Measurements from ENCODE around the gene HYI. TPM values are rescaled to one million over a fixed set of nuclear protein-coding genes. Genes with fewer than 3 reads are reported as not detected.
A peak's percentile ranks its signal among the peaks of the same experiment; 100 is the strongest.

HYI gene
- total and polyA plus RNA-seq, 4 donors = 26.9 to 34.9 (median 29.8) TPM

DNA sequence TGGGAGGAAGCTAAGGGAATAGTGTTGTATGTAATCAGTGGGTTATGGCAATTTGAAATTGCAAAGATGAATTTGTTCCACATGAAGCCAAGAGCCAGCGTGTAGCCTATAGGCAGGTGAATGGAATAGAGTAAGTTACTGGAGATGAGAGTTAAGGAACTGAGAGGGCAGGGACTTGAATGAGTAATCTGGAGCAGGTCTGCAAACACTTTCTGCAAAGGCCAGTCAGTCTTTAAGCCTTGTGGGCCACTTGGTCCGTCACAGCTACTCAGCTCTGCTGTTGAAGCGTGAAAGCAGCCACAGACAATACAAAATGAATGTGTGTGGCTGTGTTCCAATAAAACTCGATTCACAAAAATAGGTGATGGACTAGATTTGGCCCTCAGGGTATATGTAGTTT lies 34.9 kb downstream of the HYI start:
- H3K9me3 ChIP-seq (ENCODE audit: control insufficient read depth in 4 of 4, low read length in 3 of 4) = no peaks in the 10 kb centered on the region
- H3K9ac ChIP-seq (ENCODE audit: low read depth in 1 of 2, low read length in 2 of 2) = no peak overlapping the region
- H3K27ac ChIP-seq (ENCODE audit: low read depth in 1 of 2, low read length in 2 of 2) = no peak overlapping the region
- no peak overlapping the region for H3K4me3 ChIP-seq (ENCODE audit: low read depth in 1 of 3, low read length in 3 of 3)
- no peaks in the 10 kb centered on the region for H3K27me3 ChIP-seq (ENCODE audit: control insufficient read depth in 4 of 4, insufficient read depth in 4 of 4, low read length in 3 of 4)
- TF ChIP-seq FOXA1 (IDR thresholded peaks at IDR 0.05) (no peak), HNF4G (IDR thresholded peaks at IDR 0.05) (no peak), NR2F2 (IDR thresholded peaks at IDR 0.05) (no peak), TAF1 (conservative IDR thresholded peaks at IDR 0.05) (no peak)
- TF ChIP-seq, protein P1, sequence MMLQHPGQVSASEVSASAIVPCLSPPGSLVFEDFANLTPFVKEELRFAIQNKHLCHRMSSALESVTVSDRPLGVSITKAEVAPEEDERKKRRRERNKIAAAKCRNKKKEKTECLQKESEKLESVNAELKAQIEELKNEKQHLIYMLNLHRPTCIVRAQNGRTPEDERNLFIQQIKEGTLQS (IDR thresholded peaks at IDR 0.05) = no peak
- TF ChIP-seq, protein P2, sequence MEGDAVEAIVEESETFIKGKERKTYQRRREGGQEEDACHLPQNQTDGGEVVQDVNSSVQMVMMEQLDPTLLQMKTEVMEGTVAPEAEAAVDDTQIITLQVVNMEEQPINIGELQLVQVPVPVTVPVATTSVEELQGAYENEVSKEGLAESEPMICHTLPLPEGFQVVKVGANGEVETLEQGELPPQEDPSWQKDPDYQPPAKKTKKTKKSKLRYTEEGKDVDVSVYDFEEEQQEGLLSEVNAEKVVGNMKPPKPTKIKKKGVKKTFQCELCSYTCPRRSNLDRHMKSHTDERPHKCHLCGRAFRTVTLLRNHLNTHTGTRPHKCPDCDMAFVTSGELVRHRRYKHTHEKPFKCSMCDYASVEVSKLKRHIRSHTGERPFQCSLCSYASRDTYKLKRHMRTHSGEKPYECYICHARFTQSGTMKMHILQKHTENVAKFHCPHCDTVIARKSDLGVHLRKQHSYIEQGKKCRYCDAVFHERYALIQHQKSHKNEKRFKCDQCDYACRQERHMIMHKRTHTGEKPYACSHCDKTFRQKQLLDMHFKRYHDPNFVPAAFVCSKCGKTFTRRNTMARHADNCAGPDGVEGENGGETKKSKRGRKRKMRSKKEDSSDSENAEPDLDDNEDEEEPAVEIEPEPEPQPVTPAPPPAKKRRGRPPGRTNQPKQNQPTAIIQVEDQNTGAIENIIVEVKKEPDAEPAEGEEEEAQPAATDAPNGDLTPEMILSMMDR (IDR thresholded peaks at IDR 0.05; ENCODE audit: low read depth, low read length, missing input control) = no peak
- TF ChIP-seq, protein P3, sequence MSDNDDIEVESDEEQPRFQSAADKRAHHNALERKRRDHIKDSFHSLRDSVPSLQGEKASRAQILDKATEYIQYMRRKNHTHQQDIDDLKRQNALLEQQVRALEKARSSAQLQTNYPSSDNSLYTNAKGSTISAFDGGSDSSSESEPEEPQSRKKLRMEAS (IDR thresholded peaks at IDR 0.05) = no peak
- no peak for DNase-seq (ENCODE audit: low spot score)
- H3K36me3 ChIP-seq (ENCODE audit: control insufficient read depth in 4 of 4, insufficient read depth in 3 of 4, low read depth in 1 of 4, low read length in 3 of 4) = peaks cover 14 to 66% (median 53%) of the 10 kb centered on the region in 4 donors
- H3K4me1 ChIP-seq (ENCODE audit: control insufficient read depth in 4 of 4, insufficient read depth in 4 of 4, low read length in 3 of 4) = no peaks in the 10 kb centered on the region
- 95% methylated on average over 4 of the region's 4 CpGs for WGBS

DNA sequence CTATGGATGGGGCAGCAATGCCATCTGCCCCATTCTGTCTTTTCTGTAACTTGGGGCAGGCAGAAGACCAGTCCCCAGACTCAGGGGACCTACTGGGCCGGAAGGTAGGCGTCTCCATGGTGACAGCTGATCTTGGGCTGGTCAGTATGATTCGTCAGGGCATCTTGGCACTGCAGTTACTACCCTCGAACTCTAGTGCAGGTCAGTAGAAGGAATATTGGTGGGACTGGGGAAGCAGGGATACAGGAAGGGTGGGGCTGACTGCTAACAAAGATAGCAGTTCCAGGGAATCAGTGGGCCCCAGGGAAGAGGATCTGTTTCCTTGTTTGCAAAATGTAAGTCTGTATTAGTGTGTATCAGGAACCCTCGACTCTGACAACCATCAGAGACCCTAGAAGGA lies 37.8 kb downstream of the HYI start:
- no peak overlapping the region for H3K27ac ChIP-seq (ENCODE audit: low read depth in 1 of 2, low read length in 2 of 2)

DNA sequence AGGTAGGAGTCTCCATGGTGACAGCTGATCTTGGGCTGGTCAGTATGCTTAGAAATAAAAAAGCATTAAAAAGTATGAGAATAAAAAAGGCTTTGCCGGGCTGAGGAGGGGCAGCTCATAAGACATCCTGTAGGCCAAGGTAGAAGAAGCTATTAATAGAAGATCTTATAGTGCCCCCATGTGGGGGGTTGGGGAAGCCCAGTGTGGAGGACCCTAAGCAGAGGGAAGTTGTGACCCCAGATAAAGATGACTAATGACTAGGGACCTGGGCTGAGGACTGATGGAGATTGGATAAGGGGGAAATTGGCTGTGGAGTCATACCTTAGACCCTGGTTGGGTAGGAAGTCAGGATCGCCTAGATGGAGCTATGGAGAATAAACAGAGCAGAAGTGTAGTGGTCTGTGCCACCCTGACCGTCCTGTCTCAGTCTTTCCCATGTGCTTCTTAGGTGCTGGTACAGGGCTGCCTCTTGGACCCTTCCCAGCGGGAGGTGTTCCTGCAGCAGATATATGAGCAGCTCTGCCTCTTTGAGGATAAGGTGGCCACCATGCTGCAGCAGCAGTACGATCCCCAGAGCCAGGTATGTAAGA lies 39.0 kb downstream of the HYI start:
- 78% methylated on average over 5 of the region's 5 CpGs for WGBS
- no peak overlapping the region for H3K27ac ChIP-seq (ENCODE audit: low read depth in 1 of 2, low read length in 2 of 2)
- TF ChIP-seq, protein P4, sequence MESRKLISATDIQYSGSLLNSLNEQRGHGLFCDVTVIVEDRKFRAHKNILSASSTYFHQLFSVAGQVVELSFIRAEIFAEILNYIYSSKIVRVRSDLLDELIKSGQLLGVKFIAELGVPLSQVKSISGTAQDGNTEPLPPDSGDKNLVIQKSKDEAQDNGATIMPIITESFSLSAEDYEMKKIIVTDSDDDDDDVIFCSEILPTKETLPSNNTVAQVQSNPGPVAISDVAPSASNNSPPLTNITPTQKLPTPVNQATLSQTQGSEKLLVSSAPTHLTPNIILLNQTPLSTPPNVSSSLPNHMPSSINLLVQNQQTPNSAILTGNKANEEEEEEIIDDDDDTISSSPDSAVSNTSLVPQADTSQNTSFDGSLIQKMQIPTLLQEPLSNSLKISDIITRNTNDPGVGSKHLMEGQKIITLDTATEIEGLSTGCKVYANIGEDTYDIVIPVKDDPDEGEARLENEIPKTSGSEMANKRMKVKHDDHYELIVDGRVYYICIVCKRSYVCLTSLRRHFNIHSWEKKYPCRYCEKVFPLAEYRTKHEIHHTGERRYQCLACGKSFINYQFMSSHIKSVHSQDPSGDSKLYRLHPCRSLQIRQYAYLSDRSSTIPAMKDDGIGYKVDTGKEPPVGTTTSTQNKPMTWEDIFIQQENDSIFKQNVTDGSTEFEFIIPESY (IDR thresholded peaks at IDR 0.05) = no peak
- TF ChIP-seq, protein P5, sequence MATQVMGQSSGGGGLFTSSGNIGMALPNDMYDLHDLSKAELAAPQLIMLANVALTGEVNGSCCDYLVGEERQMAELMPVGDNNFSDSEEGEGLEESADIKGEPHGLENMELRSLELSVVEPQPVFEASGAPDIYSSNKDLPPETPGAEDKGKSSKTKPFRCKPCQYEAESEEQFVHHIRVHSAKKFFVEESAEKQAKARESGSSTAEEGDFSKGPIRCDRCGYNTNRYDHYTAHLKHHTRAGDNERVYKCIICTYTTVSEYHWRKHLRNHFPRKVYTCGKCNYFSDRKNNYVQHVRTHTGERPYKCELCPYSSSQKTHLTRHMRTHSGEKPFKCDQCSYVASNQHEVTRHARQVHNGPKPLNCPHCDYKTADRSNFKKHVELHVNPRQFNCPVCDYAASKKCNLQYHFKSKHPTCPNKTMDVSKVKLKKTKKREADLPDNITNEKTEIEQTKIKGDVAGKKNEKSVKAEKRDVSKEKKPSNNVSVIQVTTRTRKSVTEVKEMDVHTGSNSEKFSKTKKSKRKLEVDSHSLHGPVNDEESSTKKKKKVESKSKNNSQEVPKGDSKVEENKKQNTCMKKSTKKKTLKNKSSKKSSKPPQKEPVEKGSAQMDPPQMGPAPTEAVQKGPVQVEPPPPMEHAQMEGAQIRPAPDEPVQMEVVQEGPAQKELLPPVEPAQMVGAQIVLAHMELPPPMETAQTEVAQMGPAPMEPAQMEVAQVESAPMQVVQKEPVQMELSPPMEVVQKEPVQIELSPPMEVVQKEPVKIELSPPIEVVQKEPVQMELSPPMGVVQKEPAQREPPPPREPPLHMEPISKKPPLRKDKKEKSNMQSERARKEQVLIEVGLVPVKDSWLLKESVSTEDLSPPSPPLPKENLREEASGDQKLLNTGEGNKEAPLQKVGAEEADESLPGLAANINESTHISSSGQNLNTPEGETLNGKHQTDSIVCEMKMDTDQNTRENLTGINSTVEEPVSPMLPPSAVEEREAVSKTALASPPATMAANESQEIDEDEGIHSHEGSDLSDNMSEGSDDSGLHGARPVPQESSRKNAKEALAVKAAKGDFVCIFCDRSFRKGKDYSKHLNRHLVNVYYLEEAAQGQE (IDR thresholded peaks at IDR 0.05) = no peak
- TF ChIP-seq HNF4A (conservative IDR thresholded peaks at IDR 0.05) (no peak), GABPA (IDR thresholded peaks at IDR 0.05 in 1 of 2, conservative IDR thresholded peaks at IDR 0.05 in 1 of 2) (no peak)

More for the DNA sequence above, 37.8 kb downstream of the HYI start:
- Histone ChIP-seq H3K9me3 (ENCODE audit: control insufficient read depth in 4 of 4, low read length in 3 of 4) (no peaks in the 10 kb centered on the region), H3K9ac (ENCODE audit: low read depth in 1 of 2, low read length in 2 of 2) (no peak overlapping the region), H3K4me3 (ENCODE audit: low read depth in 1 of 3, low read length in 3 of 3) (no peak overlapping the region), H3K36me3 (ENCODE audit: control insufficient read depth in 4 of 4, insufficient read depth in 3 of 4, low read depth in 1 of 4, low read length in 3 of 4) (peaks cover 10 to 51% (median 36%) of the 10 kb centered on the region in 4 donors), H3K27me3 (ENCODE audit: control insufficient read depth in 4 of 4, insufficient read depth in 4 of 4, low read length in 3 of 4) (no peaks in the 10 kb centered on the region), H3K4me1 (ENCODE audit: control insufficient read depth in 4 of 4, insufficient read depth in 4 of 4, low read length in 3 of 4) (no peaks in the 10 kb centered on the region)
- 82% methylated on average over 5 of the region's 5 CpGs for WGBS
- TF ChIP-seq, protein P1 (IDR thresholded peaks at IDR 0.05) = no peak
- no peak for TF ChIP-seq FOXA2 (IDR thresholded peaks at IDR 0.05)
- TF ChIP-seq, protein P3 (IDR thresholded peaks at IDR 0.05) = no peak
- TF ChIP-seq SP1 (IDR thresholded peaks at IDR 0.05) = no peak
- TF ChIP-seq, protein P4 (IDR thresholded peaks at IDR 0.05) = no peak
- TF ChIP-seq HNF4G (IDR thresholded peaks at IDR 0.05) = no peak
- no peak for TF ChIP-seq NR2F2 (IDR thresholded peaks at IDR 0.05)
- DNase-seq (ENCODE audit: low spot score) = no peak

More for the DNA sequence above, 39.0 kb downstream of the HYI start:
- H3K9ac ChIP-seq (ENCODE audit: low read depth in 1 of 2, low read length in 2 of 2) = no peak overlapping the region
- peak; percentile 78 for DNase-seq (ENCODE audit: low spot score)
- no peak overlapping the region for H3K4me3 ChIP-seq (ENCODE audit: low read depth in 1 of 3, low read length in 3 of 3)
- H3K36me3 ChIP-seq (ENCODE audit: control insufficient read depth in 4 of 4, insufficient read depth in 3 of 4, low read depth in 1 of 4, low read length in 3 of 4) = peaks cover 3 to 40% (median 24%) of the 10 kb centered on the region in 4 donors
- H3K4me1 ChIP-seq (ENCODE audit: control insufficient read depth in 4 of 4, insufficient read depth in 4 of 4, low read length in 3 of 4) = no peaks in the 10 kb centered on the region
- H3K9me3 ChIP-seq (ENCODE audit: control insufficient read depth in 4 of 4, low read length in 3 of 4) = no peaks in the 10 kb centered on the region
- no peaks in the 10 kb centered on the region for H3K27me3 ChIP-seq (ENCODE audit: control insufficient read depth in 4 of 4, insufficient read depth in 4 of 4, low read length in 3 of 4)

All from liver (tissue), 9 donors.